H54 (cell line): ENCODE data around the gene AQP10.
"Not testable (repeated sequence)": the region's sequence is repeated elsewhere in the genome, so short reads cannot be mapped to it uniquely, and the experiment has no call there.

ENCODE experiments used
- DNase-seq: peaks from one replicate; pipeline ENCODE4 v3.0.0; 2011; ENCODE audit warnings: low spot score, mixed read lengths; ENCODE audit not compliant: insufficient read length
- FAIRE-seq: peaks from 3 replicates; lab custom pipeline; 2011; peaks lifted over from hg19 to GRCh38; lab: Jason Lieb, UNC
- POLR2A ChIP-seq: IDR thresholded peaks from 2 replicates; pipeline ENCODE4 v1.6.1; 2011; ENCODE audit warnings: low read depth, mild to moderate bottlenecking, low read length

The AQP10 gene

DNA sequence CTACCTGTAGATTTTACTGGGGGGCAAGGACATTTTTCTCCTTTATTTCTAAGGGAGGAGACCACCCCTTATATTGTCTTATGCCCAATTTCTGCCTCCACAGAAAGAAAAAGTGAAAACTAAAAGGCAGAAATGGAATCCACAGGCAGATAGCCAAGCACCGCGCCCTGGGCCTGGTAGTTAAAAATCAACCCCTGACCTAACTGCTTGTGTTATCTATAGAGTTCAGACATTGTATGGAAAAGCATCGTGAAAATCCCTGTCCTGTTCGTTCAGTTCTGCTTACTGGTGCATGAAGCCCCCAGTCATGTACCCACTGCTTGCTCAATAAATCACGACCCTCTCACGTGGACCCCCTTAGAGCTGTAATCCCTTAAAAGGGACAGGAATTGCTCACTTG lies 50.5 kb downstream of the AQP10 start:
- no peak for TF ChIP-seq POLR2A
- DNase-seq: no peak
- FAIRE-seq: no peak

GRCh38 chr1:154373777-154374357 lies 53.0 kb downstream of the AQP10 start:
- not testable (repeated sequence) for FAIRE-seq, DNase-seq
